ENCODE data around the gene CLDN6. TPM values are rescaled to one million over a fixed set of nuclear protein-coding genes. Genes with fewer than 3 reads are reported as not detected.

The CLDN6 gene
- total RNA-seq, 1 donor from 2014 or later, result 0.47 TPM

DNA sequence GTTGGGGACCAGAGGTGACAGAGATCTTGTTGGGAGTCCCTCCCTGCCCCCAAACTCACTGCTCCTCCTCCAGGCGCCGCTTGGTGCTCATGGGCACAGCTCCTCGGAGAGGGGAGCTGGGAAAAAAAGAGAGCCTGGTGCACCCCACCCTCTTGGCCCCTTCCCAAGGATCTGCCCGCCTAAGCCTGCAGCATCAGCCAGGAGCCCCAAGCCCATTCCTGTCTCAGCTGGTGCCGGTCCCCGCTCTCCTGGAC is 5.4 kb upstream of the CLDN6 start:
- TF ChIP-seq, protein P1, sequence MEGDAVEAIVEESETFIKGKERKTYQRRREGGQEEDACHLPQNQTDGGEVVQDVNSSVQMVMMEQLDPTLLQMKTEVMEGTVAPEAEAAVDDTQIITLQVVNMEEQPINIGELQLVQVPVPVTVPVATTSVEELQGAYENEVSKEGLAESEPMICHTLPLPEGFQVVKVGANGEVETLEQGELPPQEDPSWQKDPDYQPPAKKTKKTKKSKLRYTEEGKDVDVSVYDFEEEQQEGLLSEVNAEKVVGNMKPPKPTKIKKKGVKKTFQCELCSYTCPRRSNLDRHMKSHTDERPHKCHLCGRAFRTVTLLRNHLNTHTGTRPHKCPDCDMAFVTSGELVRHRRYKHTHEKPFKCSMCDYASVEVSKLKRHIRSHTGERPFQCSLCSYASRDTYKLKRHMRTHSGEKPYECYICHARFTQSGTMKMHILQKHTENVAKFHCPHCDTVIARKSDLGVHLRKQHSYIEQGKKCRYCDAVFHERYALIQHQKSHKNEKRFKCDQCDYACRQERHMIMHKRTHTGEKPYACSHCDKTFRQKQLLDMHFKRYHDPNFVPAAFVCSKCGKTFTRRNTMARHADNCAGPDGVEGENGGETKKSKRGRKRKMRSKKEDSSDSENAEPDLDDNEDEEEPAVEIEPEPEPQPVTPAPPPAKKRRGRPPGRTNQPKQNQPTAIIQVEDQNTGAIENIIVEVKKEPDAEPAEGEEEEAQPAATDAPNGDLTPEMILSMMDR (conservative IDR thresholded peaks at IDR 0.05), result no peak
- Mint-ChIP-seq H3K9me3 (no peaks in the 10 kb centered on the region), H3K4me1 (peaks cover 41% of the 10 kb centered on the region), H3K4me3 (peak overlapping the region; percentile 96), H3K27ac (ENCODE audit: unreplicated experiment) (peak overlapping the region; percentile 86), H3K36me3 (ENCODE audit: low read depth) (peaks cover 2% of the 10 kb centered on the region), H3K27me3 (ENCODE audit: low read depth) (peaks cover 30% of the 10 kb centered on the region)
- DNase-seq (ENCODE audit: low read depth, low spot score), result no peak

- H3K36me3 Mint-ChIP-seq (ENCODE audit: low read depth), result peaks cover 2% of the 10 kb centered on the region
- no peaks in the 10 kb centered on the region for H3K9me3 Mint-ChIP-seq
- peaks cover 35% of the 10 kb centered on the region for H3K27me3 Mint-ChIP-seq (ENCODE audit: low read depth)
- H3K4me3 Mint-ChIP-seq, result peak overlapping the region; percentile 96
- peak overlapping the region; percentile 50 for H3K27ac Mint-ChIP-seq (ENCODE audit: unreplicated experiment)
- TF ChIP-seq, protein P1 (conservative IDR thresholded peaks at IDR 0.05), result no peak
- no peak for DNase-seq (ENCODE audit: low read depth, low spot score)
- peaks cover 41% of the 10 kb centered on the region for H3K4me1 Mint-ChIP-seq
These were observed 4.9 kb upstream of the CLDN6 start for GRCh38 chr16:3022684-3023414.

- DNase-seq (ENCODE audit: low read depth, low spot score), result no peak
- TF ChIP-seq, protein P1 (conservative IDR thresholded peaks at IDR 0.05), result no peak
- peak overlapping the region; percentile 96 for H3K4me3 Mint-ChIP-seq
- H3K27me3 Mint-ChIP-seq (ENCODE audit: low read depth), result peaks cover 38% of the 10 kb centered on the region
- H3K4me1 Mint-ChIP-seq, result peaks cover 41% of the 10 kb centered on the region
- no peaks in the 10 kb centered on the region for H3K9me3 Mint-ChIP-seq
- peaks cover 2% of the 10 kb centered on the region for H3K36me3 Mint-ChIP-seq (ENCODE audit: low read depth)
- H3K27ac Mint-ChIP-seq (ENCODE audit: unreplicated experiment), result peak overlapping the region; percentile 27
These were observed 4.3 kb upstream of the CLDN6 start for GRCh38 chr16:3022208-3022683.

DNA sequence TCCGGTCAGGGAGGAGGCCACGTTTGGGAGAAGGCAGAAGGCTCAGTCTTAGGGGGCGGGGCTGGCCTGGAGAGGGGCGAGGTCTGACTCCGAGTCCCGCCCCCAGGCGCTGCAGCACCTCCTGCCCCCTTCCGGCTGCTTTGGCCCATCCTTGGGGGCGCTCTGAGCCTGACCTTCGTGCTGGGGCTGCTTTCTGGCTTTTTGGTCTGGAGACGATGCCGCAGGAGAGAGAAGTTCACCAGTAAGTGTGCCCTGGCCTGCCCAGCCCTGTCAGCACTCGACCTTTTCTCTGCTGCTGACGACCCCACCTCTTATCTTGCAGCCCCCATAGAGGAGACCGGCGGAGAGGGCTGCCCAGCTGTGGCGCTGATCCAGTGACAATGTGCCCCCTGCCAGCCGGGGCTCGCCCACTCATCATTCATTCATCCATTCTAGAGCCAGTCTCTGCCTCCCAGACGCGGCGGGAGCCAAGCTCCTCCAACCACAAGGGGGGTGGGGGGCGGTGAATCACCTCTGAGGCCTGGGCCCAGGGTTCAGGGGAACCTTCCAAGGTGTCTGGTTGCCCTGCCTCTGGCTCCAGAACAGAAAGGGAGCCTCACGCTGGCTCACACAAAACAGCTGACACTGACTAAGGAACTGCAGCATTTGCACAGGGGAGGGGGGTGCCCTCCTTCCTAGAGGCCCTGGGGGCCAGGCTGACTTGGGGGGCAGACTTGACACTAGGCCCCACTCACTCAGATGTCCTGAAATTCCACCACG is 3.6 kb upstream of the CLDN6 start:
- TF ChIP-seq, protein P1 (conservative IDR thresholded peaks at IDR 0.05), result peak; percentile 44
- H3K27me3 Mint-ChIP-seq (ENCODE audit: low read depth), result peaks cover 44% of the 10 kb centered on the region

GRCh38 chr16:3020604-3021448 is 2.8 kb upstream of the CLDN6 start:
- TF ChIP-seq, protein P1 (conservative IDR thresholded peaks at IDR 0.05), result no peak
- Mint-ChIP-seq H3K4me1 (peaks cover 41% of the 10 kb centered on the region), H3K9me3 (no peaks in the 10 kb centered on the region), H3K4me3 (peak overlapping the region; percentile 96), H3K36me3 (ENCODE audit: low read depth) (peaks cover 2% of the 10 kb centered on the region), H3K27me3 (ENCODE audit: low read depth) (peaks cover 52% of the 10 kb centered on the region), H3K27ac (ENCODE audit: unreplicated experiment) (peak overlapping the region; percentile 72)
- no peak for DNase-seq (ENCODE audit: low read depth, low spot score)

More for the DNA sequence above, 3.6 kb upstream of the CLDN6 start:
- DNase-seq (ENCODE audit: low read depth, low spot score), result peak; percentile 79
- peaks cover 41% of the 10 kb centered on the region for H3K4me1 Mint-ChIP-seq
- peak overlapping the region; percentile 72 for H3K27ac Mint-ChIP-seq (ENCODE audit: unreplicated experiment)
- peaks cover 2% of the 10 kb centered on the region for H3K36me3 Mint-ChIP-seq (ENCODE audit: low read depth)
- H3K4me3 Mint-ChIP-seq, result peak overlapping the region; percentile 96
- H3K9me3 Mint-ChIP-seq, result no peaks in the 10 kb centered on the region

Measured in neural crest cell (in vitro differentiated cells).